ENCODE results near the gene LEMD2. TPM values are rescaled to one million over a fixed set of nuclear protein-coding genes. Genes with fewer than 3 reads are reported as not detected.

LEMD2 gene
- total RNA-seq, 1 experiment from 2014 or later: 65.9 TPM

DNA sequence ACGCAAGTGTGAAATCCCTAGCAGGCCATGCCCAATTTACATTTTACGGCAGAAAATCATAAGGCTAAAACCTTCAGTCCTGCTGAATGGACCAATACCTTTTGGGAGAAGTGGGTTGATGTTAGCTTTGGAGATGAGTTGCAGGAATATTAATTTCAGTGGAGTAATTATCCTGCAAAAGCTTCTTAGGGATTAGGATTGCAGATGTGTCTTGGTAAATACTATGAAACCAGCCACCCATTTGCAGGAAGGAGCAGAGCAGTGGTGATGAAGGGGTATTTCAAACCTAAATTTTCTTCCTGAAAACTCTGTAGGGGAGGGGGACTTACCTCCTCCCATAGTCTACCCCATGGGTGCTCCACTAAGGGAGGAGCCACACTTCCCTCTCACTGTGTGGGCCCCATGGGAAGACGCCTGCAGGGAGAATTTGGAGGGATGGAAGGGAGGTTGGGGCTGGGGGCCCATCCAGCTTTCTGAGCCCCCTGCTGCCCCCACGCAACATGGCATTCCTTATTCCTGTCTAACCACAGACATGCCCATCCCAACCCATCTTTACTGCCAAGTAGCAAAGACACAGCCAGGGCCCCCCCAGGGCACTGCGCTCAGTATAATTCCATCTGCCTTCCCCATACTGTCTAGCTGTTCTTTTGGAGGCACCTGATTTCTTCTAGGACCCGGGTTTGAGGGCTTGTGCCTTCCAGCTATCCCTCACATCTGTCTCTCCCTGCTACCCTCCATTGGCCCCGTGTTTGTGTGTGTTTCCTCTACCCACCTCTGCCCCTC is 62.8 kb downstream of the LEMD2 start:
- H3K27me3 ChIP-seq (ENCODE audit: insufficient read depth, low read depth): no peaks in the 10 kb centered on the region
- no peaks in the 10 kb centered on the region for H3K9me2 ChIP-seq (ENCODE audit: insufficient read depth)
- H2AFZ ChIP-seq: no peak overlapping the region
- H3K4me1 ChIP-seq (replicated peaks; ENCODE audit: insufficient read depth): peaks cover 24% of the 10 kb centered on the region
- no peak overlapping the region for H3K4me2 ChIP-seq
- H3K27ac ChIP-seq: no peak overlapping the region
- ChIA-PET POLR2A (ENCODE audit: unreplicated experiment) (interaction anchor here (0.7 kb wide), 1 partner anchor 18 kb away, joined by 10 read pairs; no protein-coding TSS in a partner anchor), CTCF (no interaction called here)
- peaks cover 12% of the 10 kb centered on the region; the same call in 1 of the 2 replicates for H3F3A ChIP-seq (ENCODE audit: insufficient read depth, low read depth)
- no peaks in the 10 kb centered on the region for H3K36me3 ChIP-seq (ENCODE audit: low read depth)
- TF ChIP-seq, protein P1, sequence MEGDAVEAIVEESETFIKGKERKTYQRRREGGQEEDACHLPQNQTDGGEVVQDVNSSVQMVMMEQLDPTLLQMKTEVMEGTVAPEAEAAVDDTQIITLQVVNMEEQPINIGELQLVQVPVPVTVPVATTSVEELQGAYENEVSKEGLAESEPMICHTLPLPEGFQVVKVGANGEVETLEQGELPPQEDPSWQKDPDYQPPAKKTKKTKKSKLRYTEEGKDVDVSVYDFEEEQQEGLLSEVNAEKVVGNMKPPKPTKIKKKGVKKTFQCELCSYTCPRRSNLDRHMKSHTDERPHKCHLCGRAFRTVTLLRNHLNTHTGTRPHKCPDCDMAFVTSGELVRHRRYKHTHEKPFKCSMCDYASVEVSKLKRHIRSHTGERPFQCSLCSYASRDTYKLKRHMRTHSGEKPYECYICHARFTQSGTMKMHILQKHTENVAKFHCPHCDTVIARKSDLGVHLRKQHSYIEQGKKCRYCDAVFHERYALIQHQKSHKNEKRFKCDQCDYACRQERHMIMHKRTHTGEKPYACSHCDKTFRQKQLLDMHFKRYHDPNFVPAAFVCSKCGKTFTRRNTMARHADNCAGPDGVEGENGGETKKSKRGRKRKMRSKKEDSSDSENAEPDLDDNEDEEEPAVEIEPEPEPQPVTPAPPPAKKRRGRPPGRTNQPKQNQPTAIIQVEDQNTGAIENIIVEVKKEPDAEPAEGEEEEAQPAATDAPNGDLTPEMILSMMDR (conservative IDR thresholded peaks at IDR 0.05): no peak
- no peak overlapping the region for H3K4me3 ChIP-seq
- no peaks in the 10 kb centered on the region for H4K20me1 ChIP-seq (ENCODE audit: insufficient read depth)
- no TSS peak for BruUV-seq (replicated peaks)
- no peaks in the 10 kb centered on the region for H3K9me3 ChIP-seq (ENCODE audit: insufficient read depth, low read depth)
- H3K79me2 ChIP-seq (ENCODE audit: low read depth): no peaks in the 10 kb centered on the region
- intact Hi-C loops (cut with micrococcal nuclease; ENCODE audit: unreplicated experiment): no loop called here
- DNase-seq: no peak

DNA sequence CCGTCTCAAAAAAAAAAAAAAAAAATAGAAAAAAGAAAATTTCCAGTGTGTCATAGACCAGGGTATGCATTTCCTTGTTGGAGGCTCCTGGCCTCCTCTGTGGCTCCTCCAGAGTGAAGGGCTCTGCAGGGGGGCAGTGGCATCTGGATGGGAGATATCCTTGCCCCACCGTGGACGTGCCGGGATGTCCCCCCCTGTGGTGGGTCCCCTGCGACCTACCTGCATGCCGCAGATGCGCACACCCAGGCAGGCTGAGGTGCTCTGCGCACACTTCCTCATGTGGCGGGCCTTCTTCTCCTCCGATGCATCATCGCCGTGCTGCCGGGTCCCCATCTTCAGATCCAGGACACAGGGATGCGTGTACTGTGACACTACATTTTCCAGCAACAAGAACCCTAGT is 63.7 kb downstream of the LEMD2 start:
- DNase-seq: no peak
- intact Hi-C loops (cut with micrococcal nuclease; ENCODE audit: unreplicated experiment): no loop called here
- POLR2A ChIA-PET (ENCODE audit: unreplicated experiment): interaction anchor here (0.7 kb wide), 1 partner anchor 19 kb away, joined by 10 read pairs; no protein-coding TSS in a partner anchor
- no peak overlapping the region for H3K4me2 ChIP-seq
- no peak overlapping the region for H3K4me3 ChIP-seq
- no peaks in the 10 kb centered on the region for H3K36me3 ChIP-seq (ENCODE audit: low read depth)
- no peaks in the 10 kb centered on the region for H3K9me2 ChIP-seq (ENCODE audit: insufficient read depth)
- H4K20me1 ChIP-seq (ENCODE audit: insufficient read depth): no peaks in the 10 kb centered on the region
- no TSS peak for BruUV-seq (replicated peaks)
- CTCF ChIA-PET: no interaction called here
- TF ChIP-seq, protein P1 (conservative IDR thresholded peaks at IDR 0.05): no peak
- H3K4me1 ChIP-seq (replicated peaks; ENCODE audit: insufficient read depth): peaks cover 24% of the 10 kb centered on the region
- no peaks in the 10 kb centered on the region for H3K9me3 ChIP-seq (ENCODE audit: insufficient read depth, low read depth)
- H3K27me3 ChIP-seq (ENCODE audit: insufficient read depth, low read depth): no peaks in the 10 kb centered on the region
- H2AFZ ChIP-seq: no peak overlapping the region
- H3K27ac ChIP-seq: no peak overlapping the region
- H3F3A ChIP-seq (ENCODE audit: insufficient read depth, low read depth): peaks cover 8% of the 10 kb centered on the region; the same call in 1 of the 2 replicates
- H3K79me2 ChIP-seq (ENCODE audit: low read depth): no peaks in the 10 kb centered on the region

DNA sequence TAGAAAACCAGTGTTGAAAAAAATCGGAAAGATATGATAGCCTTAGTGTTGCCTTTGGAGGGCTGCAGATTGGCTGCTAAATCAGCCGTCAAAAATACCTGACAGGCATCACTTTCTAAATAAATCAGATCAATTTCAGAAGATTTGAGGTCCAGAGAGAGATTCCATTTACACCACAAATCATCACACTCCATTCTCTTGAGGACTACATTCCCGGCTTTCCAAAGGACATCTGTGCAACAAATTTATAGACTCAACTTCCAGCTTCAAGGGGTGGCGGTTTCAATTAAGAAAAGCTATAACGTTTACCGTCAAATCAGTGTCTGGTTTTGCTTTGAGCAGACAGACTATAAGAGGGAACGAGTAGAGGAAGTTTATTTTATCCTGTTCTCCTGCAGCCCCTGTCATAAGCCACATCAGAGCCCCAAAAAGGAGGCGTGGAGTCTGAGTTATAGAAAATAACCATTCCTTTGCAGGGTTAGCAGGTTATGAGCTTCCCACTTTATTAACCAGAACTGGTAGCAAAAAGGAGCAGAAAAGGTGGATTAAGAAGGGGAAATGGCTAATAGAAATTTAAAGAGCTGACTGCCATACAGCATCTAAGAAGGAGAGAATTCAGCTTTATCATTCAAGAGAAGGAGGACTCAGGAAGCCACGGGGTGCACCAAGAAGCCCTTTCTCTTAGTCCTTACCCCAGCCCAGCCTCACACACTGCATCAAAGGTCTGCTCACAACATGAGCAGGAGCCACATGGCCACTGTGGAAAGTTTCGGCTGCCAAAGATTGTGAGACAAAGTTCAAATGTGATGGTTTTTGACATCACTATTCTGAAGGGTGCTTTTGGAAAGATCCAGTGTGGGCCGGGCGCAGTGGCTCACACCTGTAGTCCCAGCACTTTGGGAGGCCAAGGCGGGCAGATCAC is 64.6 kb downstream of the LEMD2 start:
- H3K27me3 ChIP-seq (ENCODE audit: insufficient read depth, low read depth): no peaks in the 10 kb centered on the region
- BruUV-seq (replicated peaks): no TSS peak
- H3K4me1 ChIP-seq (replicated peaks; ENCODE audit: insufficient read depth): peaks cover 25% of the 10 kb centered on the region
- peaks cover 6% of the 10 kb centered on the region; the same call in 1 of the 2 replicates for H3F3A ChIP-seq (ENCODE audit: insufficient read depth, low read depth)
- TF ChIP-seq, protein P1 (conservative IDR thresholded peaks at IDR 0.05): no peak
- TF ChIP-seq EZH2 (IDR thresholded peaks at IDR 0.05; ENCODE audit: low read depth): no peak
- no peak for DNase-seq
- H2AFZ ChIP-seq: no peak overlapping the region
- no peak overlapping the region for H3K4me2 ChIP-seq
- H3K9me2 ChIP-seq (ENCODE audit: insufficient read depth): no peaks in the 10 kb centered on the region
- H4K20me1 ChIP-seq (ENCODE audit: insufficient read depth): no peaks in the 10 kb centered on the region
- no peaks in the 10 kb centered on the region for H3K79me2 ChIP-seq (ENCODE audit: low read depth)
- H3K4me3 ChIP-seq: no peak overlapping the region
- no peaks in the 10 kb centered on the region for H3K36me3 ChIP-seq (ENCODE audit: low read depth)
- no peak overlapping the region for H3K27ac ChIP-seq
- no peaks in the 10 kb centered on the region for H3K9me3 ChIP-seq (ENCODE audit: insufficient read depth, low read depth)
- ChIA-PET POLR2A (ENCODE audit: unreplicated experiment) (no interaction called here), CTCF (no interaction called here)
- intact Hi-C loops (cut with micrococcal nuclease; ENCODE audit: unreplicated experiment): no loop called here

All from PC-9 (cell line).